HAP-1 (cell line): ENCODE results near the gene NCOA1.

Experiments used
- DNase-seq, 2 experiments: peaks; one replicate each; pipeline ENCODE4 v3.0.0-alpha.2; 2016 to 2020; ENCODE audit warnings: low spot score in 2 of 2
- H3K27me3 ChIP-seq: fragments of 250-450 bp; sonication (Bioruptor Pico); 2 replicates; pipeline ENCODE4 v1.5.1; 2020; ENCODE audit warnings: low read depth, mild to moderate bottlenecking, moderate library complexity
- H3K36me3 ChIP-seq: fragments of 250-450 bp; sonication (Bioruptor Pico); replicated peaks from 2 replicates; pipeline ENCODE4 v1.5.1; 2020; ENCODE audit warnings: mild to moderate bottlenecking
- H3K4me1 ChIP-seq: fragments of 250-450 bp; sonication (Bioruptor Pico); 2 replicates; pipeline ENCODE4 v1.5.1; 2020; ENCODE audit warnings: mild to moderate bottlenecking
- H3K4me3 ChIP-seq: fragments of 250-450 bp; sonication (Bioruptor Pico); 2 replicates; pipeline ENCODE4 v1.5.1; 2020; ENCODE audit warnings: mild to moderate bottlenecking, moderate library complexity
- H3K9me3 ChIP-seq: fragments of 250-450 bp; sonication (Bioruptor Pico); 2 replicates; pipeline ENCODE4 v1.5.1; 2020; ENCODE audit warnings: mild to moderate bottlenecking, moderate library complexity
- in situ Hi-C: fragments of 300-500 bp; cut with MboI; formaldehyde crosslinking; loops from 3 replicates; pipeline ENCODE4 v1.14.3; 2020; ENCODE audit warnings: low sequenced_read_pairs, inconsistent platforms, mixed read lengths

The NCOA1 gene

GRCh38 chr2:24717263-24717951, 226.4 kb downstream of the NCOA1 start:
- H3K4me1 ChIP-seq = no peaks in the 10 kb centered on the region
- no peaks in the 10 kb centered on the region for H3K9me3 ChIP-seq
- no peak overlapping the region for H3K4me3 ChIP-seq
- in situ Hi-C loops = no loop called here
- no peaks in the 10 kb centered on the region for H3K36me3 ChIP-seq
- H3K27me3 ChIP-seq = no peaks in the 10 kb centered on the region
- DNase-seq = no peak

GRCh38 chr2:24720310-24720709, 229.3 kb downstream of the NCOA1 start:
- Histone ChIP-seq H3K9me3 (no peaks in the 10 kb centered on the region), H3K4me3 (no peak overlapping the region)
- in situ Hi-C loops = no loop called here

GRCh38 chr2:24721470-24721869, 230.4 kb downstream of the NCOA1 start:
- no peaks in the 10 kb centered on the region for H3K36me3 ChIP-seq
- no peak overlapping the region for H3K4me3 ChIP-seq
- no peak for DNase-seq
- H3K9me3 ChIP-seq = no peaks in the 10 kb centered on the region
- H3K4me1 ChIP-seq = no peaks in the 10 kb centered on the region
- no peaks in the 10 kb centered on the region for H3K27me3 ChIP-seq
- in situ Hi-C loops = no loop called here

More at GRCh38 chr2:24720310-24720709, 229.3 kb downstream of the NCOA1 start:
- H3K4me1 ChIP-seq = no peaks in the 10 kb centered on the region
- H3K27me3 ChIP-seq = no peaks in the 10 kb centered on the region
- no peak for DNase-seq
- no peaks in the 10 kb centered on the region for H3K36me3 ChIP-seq

GRCh38 chr2:24722141-24722790, 231.2 kb downstream of the NCOA1 start:
- Histone ChIP-seq H3K36me3 (no peaks in the 10 kb centered on the region), H3K4me1 (no peaks in the 10 kb centered on the region), H3K27me3 (no peaks in the 10 kb centered on the region), H3K4me3 (no peak overlapping the region), H3K9me3 (no peaks in the 10 kb centered on the region)
- DNase-seq = no peak
- in situ Hi-C loops = no loop called here

GRCh38 chr2:24723191-24723590, 232.1 kb downstream of the NCOA1 start:
- in situ Hi-C loops = no loop called here
- no peak for DNase-seq
- Histone ChIP-seq H3K4me3 (no peak overlapping the region), H3K4me1 (no peaks in the 10 kb centered on the region), H3K27me3 (no peaks in the 10 kb centered on the region), H3K36me3 (no peaks in the 10 kb centered on the region), H3K9me3 (no peaks in the 10 kb centered on the region)

- Histone ChIP-seq H3K4me3 (no peak overlapping the region), H3K36me3 (no peaks in the 10 kb centered on the region), H3K9me3 (no peaks in the 10 kb centered on the region), H3K4me1 (no peaks in the 10 kb centered on the region), H3K27me3 (no peaks in the 10 kb centered on the region)
- in situ Hi-C loops = no loop called here
- no peak for DNase-seq
These were observed 232.6 kb downstream of the NCOA1 start for GRCh38 chr2:24723665-24724064.

- DNase-seq = no peak
- Histone ChIP-seq H3K9me3 (no peaks in the 10 kb centered on the region), H3K27me3 (no peaks in the 10 kb centered on the region), H3K4me1 (no peaks in the 10 kb centered on the region), H3K36me3 (no peaks in the 10 kb centered on the region), H3K4me3 (no peak overlapping the region)
- in situ Hi-C loops = no loop called here
These were observed 233.2 kb downstream of the NCOA1 start for GRCh38 chr2:24724111-24724775.

- no peaks in the 10 kb centered on the region for H3K9me3 ChIP-seq
- in situ Hi-C loops = no loop called here
- H3K4me3 ChIP-seq = no peak overlapping the region
- no peaks in the 10 kb centered on the region for H3K36me3 ChIP-seq
- H3K27me3 ChIP-seq = no peaks in the 10 kb centered on the region
- DNase-seq = no peak
- no peaks in the 10 kb centered on the region for H3K4me1 ChIP-seq
These were observed 234.9 kb downstream of the NCOA1 start for GRCh38 chr2:24725956-24726355.

- Histone ChIP-seq H3K4me3 (no peak overlapping the region), H3K9me3 (no peaks in the 10 kb centered on the region), H3K4me1 (peaks cover 12% of the 10 kb centered on the region), H3K27me3 (no peaks in the 10 kb centered on the region), H3K36me3 (no peaks in the 10 kb centered on the region)
- in situ Hi-C loops = no loop called here
- DNase-seq = no peak
These were observed 239.4 kb downstream of the NCOA1 start for GRCh38 chr2:24730481-24730880.

GRCh38 chr2:24731040-24731439, 240.0 kb downstream of the NCOA1 start:
- in situ Hi-C loops = no loop called here

GRCh38 chr2:24731923-24732322, 240.9 kb downstream of the NCOA1 start:
- no peaks in the 10 kb centered on the region for H3K9me3 ChIP-seq
- H3K4me1 ChIP-seq = peaks cover 12% of the 10 kb centered on the region
- no peaks in the 10 kb centered on the region for H3K36me3 ChIP-seq
- in situ Hi-C loops = no loop called here
- H3K4me3 ChIP-seq = no peak overlapping the region
- no peak for DNase-seq
- H3K27me3 ChIP-seq = no peaks in the 10 kb centered on the region

More at GRCh38 chr2:24731040-24731439, 240.0 kb downstream of the NCOA1 start:
- DNase-seq = no peak
- no peaks in the 10 kb centered on the region for H3K36me3 ChIP-seq
- H3K4me3 ChIP-seq = no peak overlapping the region
- no peaks in the 10 kb centered on the region for H3K27me3 ChIP-seq
- no peaks in the 10 kb centered on the region for H3K9me3 ChIP-seq
- H3K4me1 ChIP-seq = peaks cover 12% of the 10 kb centered on the region

GRCh38 chr2:24734741-24735140, 243.7 kb downstream of the NCOA1 start:
- no peak overlapping the region for H3K4me3 ChIP-seq
- in situ Hi-C loops = no loop called here
- H3K36me3 ChIP-seq = no peaks in the 10 kb centered on the region

GRCh38 chr2:24739354-24740025, 248.4 kb downstream of the NCOA1 start:
- Histone ChIP-seq H3K4me3 (no peak overlapping the region), H3K9me3 (no peaks in the 10 kb centered on the region), H3K36me3 (no peaks in the 10 kb centered on the region), H3K4me1 (peaks cover 11% of the 10 kb centered on the region), H3K27me3 (no peaks in the 10 kb centered on the region)
- no peak for DNase-seq
- in situ Hi-C loops = no loop called here

More at GRCh38 chr2:24734741-24735140, 243.7 kb downstream of the NCOA1 start:
- Histone ChIP-seq H3K4me1 (peaks cover 15% of the 10 kb centered on the region), H3K27me3 (no peaks in the 10 kb centered on the region), H3K9me3 (no peaks in the 10 kb centered on the region)
- DNase-seq = peak; percentile 56 to 93

GRCh38 chr2:24740142-24740541, 249.1 kb downstream of the NCOA1 start:
- no peak for DNase-seq
- in situ Hi-C loops = no loop called here
- Histone ChIP-seq H3K4me1 (peaks cover 6% of the 10 kb centered on the region), H3K4me3 (no peak overlapping the region), H3K27me3 (no peaks in the 10 kb centered on the region), H3K36me3 (no peaks in the 10 kb centered on the region), H3K9me3 (no peaks in the 10 kb centered on the region)
